Activated CD8-positive, alpha-beta memory T cell treated with anti-CD3 and anti-CD28 coated beads, Interleukin-2, amount 50 U/mL, for 1 hour (primary cell): Measurements from ENCODE around the gene NXPH2.

Source experiments
- DNase-seq: peaks from one replicate; pipeline ENCODE4 v3.0.0-alpha.2; 2020; ENCODE audit errors: extremely low read depth

Gene NXPH2

DNA sequence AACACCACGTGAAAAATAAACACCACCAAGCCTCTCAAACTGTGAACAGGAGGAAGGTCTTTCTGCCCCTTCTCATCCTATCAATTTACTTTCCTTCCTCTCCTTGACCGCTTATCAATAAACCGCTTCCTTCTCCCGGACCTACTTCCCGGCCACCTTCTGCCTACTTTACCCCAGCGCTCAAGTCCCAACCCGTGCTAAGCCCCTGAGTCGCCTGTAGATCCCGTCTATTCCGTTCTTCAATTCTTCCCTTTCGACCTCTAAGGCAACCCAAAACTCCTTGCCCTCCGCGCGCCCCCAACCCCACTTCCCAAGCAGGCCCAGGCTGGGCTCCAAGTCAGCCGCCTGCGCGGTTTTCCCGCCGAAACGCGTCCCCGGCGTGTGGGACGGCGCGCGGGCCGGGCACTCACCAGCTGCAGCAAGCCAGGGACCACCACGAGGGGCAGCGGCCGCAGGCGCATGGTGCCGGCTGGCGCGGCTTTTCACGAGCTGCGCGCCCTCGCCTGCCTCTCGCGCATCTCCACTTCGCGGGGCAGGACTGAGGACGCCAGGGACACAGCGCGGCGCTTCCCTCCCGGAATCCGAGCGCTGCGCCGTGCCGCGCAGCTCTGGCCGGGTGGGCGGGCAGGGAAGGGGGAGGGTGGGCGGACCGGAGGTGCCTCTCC, at the start of gene NXPH2:
Gene NXPH2, minus strand, starts transcription at position 610 of the 665 bp plus-strand sequence. Its CDS starts 149 bp downstream, at position 461.
- DNase-seq: no peak

DNA sequence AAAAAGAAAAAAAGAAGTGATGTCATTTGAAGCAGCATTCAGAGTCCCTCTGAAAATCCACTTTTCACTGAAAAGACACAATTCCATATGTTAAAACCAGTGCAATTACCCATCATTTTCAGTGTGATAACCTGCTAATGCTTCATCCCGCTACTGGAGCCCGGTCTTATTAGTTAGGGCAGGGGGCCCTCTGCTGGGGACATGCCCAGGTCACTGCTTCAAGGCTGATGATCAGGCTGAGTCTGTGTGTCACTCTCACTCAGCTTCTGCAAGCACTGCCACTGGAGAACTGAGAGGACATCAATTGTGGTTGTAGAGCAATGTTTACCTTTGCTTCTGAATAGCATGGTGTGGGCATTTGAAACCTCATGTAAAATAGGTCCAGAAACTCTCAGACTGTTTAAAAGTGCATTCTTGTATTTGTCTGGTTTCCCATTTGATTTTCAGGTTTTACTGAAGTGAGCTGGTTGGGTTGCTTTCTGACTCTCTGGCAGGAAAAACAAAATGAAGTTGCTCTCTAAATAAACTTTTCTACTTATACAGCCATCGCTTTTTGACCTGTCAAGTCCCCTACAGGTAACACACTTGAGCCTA, 49.2 kb upstream of the NXPH2 start:
- no peak for DNase-seq

DNA sequence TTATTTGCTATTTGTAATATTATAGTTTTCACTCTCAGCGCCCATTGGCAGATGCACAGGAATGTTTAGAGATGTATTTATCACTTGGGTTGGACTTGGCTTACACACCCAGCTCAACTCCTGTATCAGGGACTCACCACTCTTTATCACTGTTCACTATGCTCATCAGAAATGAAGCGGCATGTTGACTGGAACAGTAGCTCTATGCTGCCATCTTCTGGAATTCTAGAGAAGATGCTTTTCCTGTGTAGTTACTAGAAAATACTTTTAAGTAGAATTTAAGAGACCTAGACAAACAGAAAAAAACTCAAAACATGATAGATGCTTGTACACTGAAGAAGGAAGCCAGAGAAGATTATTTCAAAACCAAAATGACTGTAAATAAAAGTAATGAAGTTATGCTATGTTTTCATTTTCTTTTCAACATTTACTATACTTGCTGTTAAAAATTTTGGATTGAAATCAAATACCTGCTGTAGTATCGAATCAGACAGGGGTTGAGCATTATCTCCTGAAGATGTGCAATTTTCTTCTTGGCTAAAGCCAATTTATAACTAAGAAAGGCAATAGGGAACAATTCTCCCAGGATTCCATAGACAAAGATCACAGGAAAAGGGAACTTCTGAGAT, 47.4 kb upstream of the NXPH2 start:
- no peak for DNase-seq

DNA sequence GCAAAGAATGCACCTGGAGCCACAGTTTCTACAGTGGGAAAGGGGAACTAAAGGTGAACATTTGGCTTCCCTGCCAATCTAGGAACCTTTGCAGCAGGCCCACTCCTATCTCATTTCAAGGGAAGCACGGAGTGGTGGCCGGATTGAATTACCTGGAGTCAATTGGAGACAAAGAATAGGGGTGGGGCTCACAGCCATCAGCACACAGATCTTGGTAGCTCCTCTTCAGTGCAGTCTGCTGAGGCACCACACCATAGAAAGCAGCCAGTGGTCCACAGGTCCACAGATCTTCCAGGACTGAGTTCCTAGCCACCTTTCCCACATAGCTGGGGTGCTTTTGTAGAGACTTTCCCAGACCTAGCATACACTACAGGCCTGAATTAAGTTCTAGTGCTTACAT, 43.5 kb upstream of the NXPH2 start:
- no peak for DNase-seq

DNA sequence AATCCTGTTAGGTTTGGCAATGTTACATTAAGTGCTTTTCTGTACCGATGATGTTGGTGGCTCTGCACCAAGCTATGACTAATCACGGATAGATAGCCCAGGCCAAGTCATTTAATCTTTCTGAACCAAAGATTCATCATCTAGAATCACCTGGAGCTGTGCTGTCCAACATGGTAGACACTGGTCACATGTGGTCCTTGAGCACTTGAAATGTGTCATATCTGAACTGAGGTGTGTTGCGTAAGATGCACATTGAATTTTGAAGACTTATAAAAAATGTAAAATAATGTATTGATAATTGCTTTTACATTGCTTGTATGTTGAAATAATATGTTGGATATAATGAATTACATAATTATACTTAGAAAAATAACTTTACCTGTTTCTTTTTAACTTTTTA, 39.8 kb upstream of the NXPH2 start:
- no peak for DNase-seq

DNA sequence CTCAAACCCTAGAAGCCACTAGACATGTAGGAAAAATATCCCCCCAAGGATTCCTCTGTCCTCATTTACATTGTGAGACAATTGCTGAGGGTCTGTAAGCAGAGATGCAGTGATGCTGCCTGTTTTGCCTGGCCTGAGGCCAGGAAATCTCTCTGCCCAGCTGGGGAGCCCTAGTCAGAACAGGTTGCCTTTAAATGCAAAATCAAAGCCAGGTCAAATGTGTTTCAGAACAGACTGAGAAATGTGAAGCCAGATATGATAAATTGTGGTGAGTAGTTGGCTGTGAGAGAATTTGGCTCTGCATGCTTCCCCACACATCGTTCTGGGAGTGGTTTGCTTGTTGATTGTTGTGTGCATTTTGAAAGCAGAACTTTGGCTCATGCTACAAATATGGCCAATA, 38.4 kb upstream of the NXPH2 start:
- DNase-seq: no peak

DNA sequence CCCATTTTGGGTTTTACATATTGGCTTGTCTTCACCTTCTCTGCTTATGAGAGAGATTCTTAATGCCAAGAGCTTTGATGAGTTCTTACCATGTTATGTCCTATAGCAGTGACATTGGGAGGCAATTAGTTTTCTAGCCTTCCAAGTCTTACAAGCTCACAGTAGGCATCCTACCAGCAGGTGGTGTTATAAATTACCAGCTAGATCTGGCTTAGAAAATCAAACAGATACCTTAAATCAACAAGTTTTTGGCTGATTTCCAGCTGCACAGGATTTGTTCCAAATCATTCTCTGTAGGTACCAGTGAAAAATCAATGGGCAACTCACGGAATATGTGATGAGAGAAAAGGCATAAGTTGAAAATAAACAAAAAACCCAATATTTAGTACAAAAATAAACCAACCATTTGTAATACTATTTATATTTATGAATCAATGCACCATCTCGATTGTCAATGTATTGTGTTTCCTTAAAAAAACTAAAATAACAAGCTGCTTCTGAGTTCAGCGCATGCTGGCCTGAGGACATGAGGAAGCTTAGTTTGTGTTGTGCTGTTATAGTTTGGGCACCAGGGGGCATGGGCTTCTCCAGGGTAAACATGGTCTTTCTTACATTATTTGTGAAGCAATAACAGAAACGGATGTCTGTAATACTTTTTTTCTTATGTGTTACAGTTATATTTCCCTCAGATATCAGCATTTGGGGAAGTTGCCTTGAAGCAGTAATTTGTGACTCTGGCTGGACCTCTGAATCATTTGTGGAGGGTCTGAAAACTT, 34.1 kb upstream of the NXPH2 start:
- DNase-seq: no peak

DNA sequence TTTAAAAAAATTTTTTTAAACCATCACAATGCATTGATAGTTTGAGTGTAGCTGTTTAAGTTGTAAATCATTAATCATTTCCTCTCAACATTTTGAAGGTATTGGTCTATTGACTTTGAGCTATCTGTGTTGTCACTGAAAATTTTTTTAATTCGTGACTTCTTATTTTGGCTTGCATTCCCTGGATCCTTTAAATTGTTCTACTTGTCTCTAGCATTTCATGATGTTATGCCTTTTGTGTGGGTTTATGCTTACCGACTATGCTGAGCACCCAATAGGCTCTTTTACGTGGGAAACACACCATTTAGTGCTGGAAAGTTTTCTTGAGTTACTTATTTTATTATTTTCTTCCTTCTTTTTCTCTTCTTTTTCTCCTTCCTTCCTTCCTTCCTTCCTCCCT, 31.2 kb upstream of the NXPH2 start:
- DNase-seq: no peak

DNA sequence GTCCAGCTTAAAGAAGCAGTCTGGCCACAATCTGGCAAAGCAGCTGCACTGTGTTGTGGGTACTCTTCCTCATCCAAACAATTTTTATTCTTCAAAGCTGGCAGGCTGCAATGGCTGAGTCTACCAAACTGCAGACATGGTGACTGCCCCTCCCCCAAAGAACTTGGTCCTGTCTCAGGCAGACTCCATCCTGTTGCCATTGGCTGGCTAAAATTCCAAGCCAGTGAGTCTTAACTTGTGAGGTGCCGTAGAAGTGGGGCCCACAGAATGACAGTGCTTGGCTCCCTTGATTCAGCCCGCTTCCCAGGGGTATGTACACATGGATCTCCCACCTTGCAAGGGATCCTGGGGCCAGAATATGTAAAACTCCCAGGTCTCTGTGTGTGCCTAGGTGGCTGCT, 14.5 kb upstream of the NXPH2 start:
- no peak for DNase-seq

DNA sequence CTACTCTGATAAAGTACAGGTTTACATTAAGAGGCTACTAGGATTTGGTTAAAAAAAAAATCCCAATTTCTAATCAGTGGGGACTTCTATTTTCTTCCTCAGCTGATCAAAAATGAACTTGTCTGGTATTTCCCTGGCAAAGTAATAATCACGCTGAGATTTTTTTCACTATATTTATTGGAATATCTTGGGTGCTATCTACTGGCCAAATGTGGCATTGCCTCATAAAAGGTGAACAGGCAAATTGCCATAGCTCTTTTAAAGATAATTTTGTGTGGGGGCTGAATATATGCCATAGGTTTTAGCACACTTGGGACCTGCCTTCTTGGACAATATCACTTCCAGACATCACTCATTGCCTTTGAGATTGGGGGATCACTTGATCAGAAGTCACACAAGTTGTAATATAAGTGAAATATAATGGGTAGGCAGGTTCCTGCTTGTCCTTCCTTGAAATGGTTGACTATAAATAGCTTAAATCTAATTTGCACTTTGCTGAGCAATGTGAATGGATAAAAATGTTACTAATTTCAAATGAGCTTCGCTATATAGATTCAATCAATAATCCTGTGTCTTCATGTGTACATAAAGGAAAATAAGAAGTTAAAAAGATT, 7.0 kb upstream of the NXPH2 start:
- no peak for DNase-seq

DNA sequence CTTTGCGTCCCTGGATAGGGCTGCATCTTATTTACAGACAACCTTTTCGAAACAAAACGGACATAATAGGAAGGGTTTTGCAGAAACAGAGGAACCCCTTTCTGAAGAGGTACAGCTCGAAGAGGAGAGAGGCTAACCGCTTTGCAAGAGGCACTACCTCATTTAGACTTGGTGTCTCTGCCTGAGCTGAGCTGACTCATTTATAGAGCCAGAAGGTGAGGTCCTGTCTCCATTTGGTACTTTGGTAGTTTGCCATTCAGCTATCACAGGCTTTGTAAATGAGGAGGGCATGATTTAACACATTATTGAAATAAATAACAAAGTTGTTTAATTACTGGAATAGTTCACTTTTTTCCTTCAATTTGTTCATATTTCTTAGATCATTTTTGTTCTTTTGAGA, 2.2 kb upstream of the NXPH2 start:
- DNase-seq: no peak

DNA sequence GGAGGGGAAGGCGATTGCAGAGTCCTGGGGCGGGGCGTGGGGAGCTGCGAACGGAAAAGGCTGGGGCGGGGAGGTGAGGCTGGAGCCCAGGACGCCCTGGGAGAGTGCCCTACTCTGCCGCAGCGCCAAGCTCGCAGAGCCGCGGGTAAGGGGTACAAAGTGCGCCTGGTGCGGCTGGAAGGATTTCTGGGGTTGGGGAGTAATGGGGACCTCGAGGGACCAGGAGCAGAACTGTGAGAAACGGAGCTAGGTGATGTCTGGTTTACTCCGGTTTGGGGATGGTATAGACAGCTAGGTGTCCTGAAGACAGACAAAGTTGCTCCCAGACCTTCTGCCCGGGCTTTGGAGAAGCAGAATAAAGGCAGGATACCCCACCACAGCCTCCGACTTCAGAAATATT, 718 bp upstream of the NXPH2 start:
- DNase-seq: no peak

DNA sequence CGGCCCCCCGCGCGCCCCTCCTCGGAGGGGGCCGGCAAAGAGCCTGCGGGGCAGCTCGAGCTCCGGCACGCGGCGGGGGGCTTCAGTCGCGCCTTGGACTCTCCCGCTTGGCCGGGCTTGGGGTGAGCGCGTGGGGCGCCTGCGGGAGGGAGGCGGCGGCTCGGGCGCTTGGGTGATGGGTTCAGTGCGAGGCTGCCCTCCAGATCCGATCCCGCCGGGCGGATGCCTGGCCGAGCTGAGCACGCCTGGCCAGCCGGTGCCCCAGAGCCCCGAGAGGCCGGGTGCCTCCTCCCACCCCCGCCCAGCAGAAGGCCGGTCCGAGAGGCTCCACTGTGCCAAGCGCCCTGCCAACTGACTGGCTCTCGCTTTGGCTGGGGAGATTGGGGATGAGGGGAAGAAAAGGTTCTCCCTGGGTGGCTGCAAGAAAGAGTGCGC, 273 bp upstream of the NXPH2 start:
- no peak for DNase-seq

DNA sequence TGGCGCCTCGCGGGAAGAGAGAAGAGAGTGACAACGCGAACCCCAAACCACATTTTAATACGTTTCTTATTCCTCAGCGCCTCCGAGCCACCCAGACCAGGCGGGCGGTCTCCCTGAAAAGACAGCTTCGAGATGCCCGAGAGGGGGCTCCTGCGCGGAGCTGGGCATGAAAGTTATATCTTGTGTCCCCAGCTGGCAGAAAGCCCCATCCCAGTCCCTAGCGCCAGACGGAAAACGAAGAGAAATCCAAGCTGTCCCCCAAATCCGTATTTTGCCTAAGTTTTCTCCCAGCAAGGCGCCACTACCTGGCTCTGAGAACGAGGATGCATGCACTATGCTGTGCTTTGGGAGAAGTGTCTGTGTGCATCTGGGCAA, 797 bp downstream of the NXPH2 start:
- no peak for DNase-seq

DNA sequence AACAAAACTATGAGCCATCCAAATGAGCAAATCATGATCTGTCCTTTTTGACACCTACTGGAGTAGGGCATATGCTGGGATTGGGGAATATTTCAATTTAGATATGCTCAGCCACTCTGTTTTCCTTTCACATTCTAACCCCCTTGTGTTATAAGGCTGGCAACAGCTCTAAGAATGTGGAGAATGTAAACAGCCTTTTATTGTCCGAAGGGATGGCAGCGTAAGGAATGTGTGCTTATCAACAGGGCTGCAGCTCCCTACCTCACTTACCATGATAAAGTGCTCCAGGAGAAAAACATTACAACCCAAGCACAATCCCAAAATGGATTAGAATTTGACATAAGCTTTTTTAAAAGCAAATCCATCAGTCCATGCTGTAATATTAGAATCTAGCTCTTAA, 2.2 kb downstream of the NXPH2 start:
- DNase-seq: no peak

DNA sequence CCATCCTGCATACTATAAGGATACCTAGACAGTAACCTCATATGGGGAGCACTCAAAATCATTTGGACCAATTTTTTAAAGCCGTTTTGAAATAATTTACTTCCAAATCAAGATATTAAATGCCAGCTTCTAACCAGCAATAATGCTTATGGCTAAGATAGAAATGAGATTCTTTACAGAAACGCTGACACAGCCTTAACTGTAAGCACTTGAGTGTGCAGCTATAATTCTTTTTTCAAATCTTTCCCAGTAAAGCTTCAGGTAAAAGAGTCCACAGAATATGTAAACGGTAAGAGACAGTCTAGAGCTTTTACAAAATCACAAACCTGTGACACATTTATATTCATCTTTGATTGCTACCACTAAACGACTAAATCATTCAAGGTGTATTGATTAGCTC, 4.5 kb downstream of the NXPH2 start:
- DNase-seq: no peak

DNA sequence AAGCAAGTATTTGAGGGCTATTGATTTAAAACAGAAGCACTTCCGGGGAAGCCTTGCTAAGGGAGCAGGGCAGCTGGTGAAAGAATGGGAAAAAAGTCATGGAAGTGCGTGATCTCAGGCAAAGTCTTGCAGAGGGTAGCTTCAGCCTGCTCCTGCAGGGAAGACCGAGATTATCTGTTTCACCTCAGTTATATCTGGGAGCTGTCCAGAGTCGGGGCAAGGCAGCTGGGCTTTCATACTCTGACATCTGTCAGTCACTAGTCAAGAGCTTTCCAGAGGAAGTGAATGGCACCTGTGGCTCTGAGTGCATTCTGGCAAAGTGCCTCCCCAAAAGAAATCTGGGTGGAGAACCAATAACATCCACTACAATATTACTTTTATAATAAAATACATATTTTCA, 8.7 kb downstream of the NXPH2 start:
- DNase-seq: no peak

DNA sequence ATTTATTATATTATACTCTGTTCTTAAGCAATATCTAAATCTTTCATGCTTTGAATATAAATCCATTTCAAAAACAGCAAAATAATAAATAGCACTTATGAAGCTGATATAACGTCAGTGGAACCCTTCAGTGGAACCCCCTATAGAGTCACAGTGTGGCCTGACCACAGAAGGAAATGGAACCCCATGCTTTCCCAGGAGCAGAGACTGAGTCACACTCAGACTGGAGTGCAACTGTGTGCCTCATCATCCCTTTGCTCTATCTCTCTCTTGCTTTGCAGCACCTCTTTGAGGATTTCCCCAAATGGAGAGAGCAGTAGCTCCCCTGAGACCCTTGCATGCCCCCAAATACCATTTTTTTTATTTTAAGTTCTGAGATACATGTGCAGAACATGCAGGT, 13.1 kb downstream of the NXPH2 start:
- no peak for DNase-seq

DNA sequence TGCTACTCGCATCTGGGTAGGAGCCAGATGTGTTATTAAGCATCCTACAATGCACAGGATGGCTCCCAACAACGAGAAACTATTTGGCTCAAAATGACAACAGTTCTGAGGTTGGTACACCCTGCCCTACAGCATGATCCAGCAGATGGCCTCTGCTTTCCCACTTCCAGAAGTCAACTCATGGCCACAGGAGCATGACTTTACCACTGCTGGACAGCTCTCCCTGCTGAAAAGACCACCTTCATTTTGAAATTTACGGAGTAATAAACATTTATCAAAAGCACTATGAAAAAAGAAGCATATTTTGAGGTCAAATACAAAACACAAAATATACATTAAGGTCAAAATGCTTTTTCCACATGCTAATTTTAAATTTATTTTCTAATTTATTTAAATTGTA, 13.7 kb downstream of the NXPH2 start:
- DNase-seq: no peak

DNA sequence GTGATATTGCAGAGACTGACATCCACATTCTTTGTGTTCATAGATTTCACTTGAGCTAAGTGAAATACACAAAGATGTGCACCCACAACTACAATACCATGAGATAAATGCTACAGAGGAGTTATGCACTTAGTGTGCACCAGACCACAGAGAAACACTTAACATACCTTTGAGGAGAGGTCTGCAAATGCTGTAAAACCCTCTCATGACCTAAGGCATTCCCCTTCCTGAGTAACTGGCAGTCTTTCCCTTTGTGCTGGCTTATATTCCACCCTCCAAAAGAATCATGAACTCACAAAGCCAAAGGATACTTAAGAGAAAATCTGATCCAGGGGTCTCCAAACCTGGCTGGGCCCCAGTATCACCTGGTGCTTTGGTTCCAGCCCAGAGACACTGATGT, 16.2 kb downstream of the NXPH2 start:
- DNase-seq: no peak

DNA sequence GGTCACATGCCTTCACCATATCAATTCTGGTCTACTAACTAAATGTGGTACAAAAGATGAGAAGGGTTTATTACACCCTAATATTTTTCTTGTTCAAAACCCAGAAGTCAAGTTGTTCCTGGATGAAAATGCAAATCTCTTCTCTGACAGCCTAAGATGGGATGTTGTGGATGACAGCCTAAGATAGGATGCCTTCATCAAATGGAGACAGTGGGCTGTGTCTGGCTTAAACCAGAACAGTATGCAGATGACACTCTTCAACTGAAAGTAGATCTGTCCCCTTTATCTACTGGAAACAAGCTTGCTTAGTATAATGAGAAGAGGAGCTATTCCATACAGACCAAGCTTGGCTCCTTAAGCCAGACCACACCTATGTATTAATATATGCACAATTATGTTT, 17.7 kb downstream of the NXPH2 start:
- DNase-seq: no peak

DNA sequence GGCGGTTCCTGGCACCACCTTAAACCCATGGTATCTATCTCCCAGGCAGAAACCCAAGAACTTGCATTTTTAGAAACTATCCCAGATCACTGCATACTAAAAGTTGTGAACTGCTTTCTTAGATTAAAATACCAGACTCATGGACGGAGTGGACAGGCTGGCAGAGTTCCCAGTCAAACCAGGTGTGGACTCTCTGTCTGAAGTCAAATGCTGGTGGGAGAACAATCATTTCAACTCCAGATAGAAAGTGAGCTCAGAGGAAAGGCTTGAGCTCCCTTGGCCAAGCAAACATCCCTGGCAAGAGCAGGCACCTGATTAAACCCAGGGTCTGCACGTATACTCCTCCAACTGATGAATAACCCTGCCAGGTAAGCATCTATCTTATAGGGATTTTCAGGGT, 19.5 kb downstream of the NXPH2 start:
- DNase-seq: no peak
